Trophoblast cell (in vitro differentiated cells and primary cell): ENCODE results near the gene VSIG2.

Experiments
- DNase-seq, 2 donors: peaks; one replicate each; pipeline ENCODE4 v3.0.0-alpha.2; 2016
- H2AFZ ChIP-seq: 2 replicates; pipeline ENCODE4 v1.6.1; 2013; ENCODE audit warnings: low read length, moderate library complexity, mild to moderate bottlenecking; ENCODE audit not compliant: insufficient read depth, poor library complexity
- H2AK5ac ChIP-seq: 2 replicates; pipeline ENCODE4 v1.6.1; 2013; ENCODE audit warnings: mild to moderate bottlenecking, low read length
- H2BK120ac ChIP-seq: 2 replicates; pipeline ENCODE4 v1.6.1; 2013; ENCODE audit warnings: low read length, mild to moderate bottlenecking, moderate library complexity; ENCODE audit not compliant: insufficient read depth, poor library complexity
- H2BK12ac ChIP-seq: 2 replicates; pipeline ENCODE4 v1.6.1; 2013; ENCODE audit warnings: mild to moderate bottlenecking, low read length, moderate library complexity
- H2BK5ac ChIP-seq: 2 replicates; pipeline ENCODE4 v1.6.1; 2013; ENCODE audit warnings: low read length, low read depth, moderate library complexity, mild to moderate bottlenecking; ENCODE audit not compliant: poor library complexity
- H3K14ac ChIP-seq: 2 replicates; pipeline ENCODE4 v1.6.1; 2013; ENCODE audit warnings: mild to moderate bottlenecking, low read length
- H3K18ac ChIP-seq: 2 replicates; pipeline ENCODE4 v1.6.1; 2013; ENCODE audit warnings: mild to moderate bottlenecking, low read length
- H3K23ac ChIP-seq: 2 replicates; pipeline ENCODE4 v1.6.1; 2013; ENCODE audit warnings: low read length
- H3K27ac ChIP-seq: 2 replicates; pipeline ENCODE4 v1.5.1; 2013; ENCODE audit warnings: low read depth, mild to moderate bottlenecking, inconsistent platforms, low read length, moderate library complexity
- H3K27me3 ChIP-seq: 2 replicates; pipeline ENCODE4 v1.6.1; 2013; ENCODE audit warnings: inconsistent platforms, mild to moderate bottlenecking, low read length, moderate library complexity; ENCODE audit not compliant: insufficient read depth
- H3K36me3 ChIP-seq, 2 experiments: 1 replicate in 1 of 2; 2 replicates in 1 of 2; pipeline ENCODE4 v1.6.1; 2013; ENCODE audit warnings: low read length in 2 of 2, mild to moderate bottlenecking in 2 of 2, moderate library complexity in 1 of 2; ENCODE audit not compliant: insufficient read depth in 2 of 2, control insufficient read depth in 1 of 2
- H3K4ac ChIP-seq: 2 replicates; pipeline ENCODE4 v1.6.1; 2013; ENCODE audit warnings: low read depth, mild to moderate bottlenecking, low read length, moderate library complexity
- H3K4me1 ChIP-seq, 2 experiments: 1 replicate in 1 of 2; 2 replicates in 1 of 2; pipeline ENCODE4 v1.6.1; 2013; ENCODE audit warnings: low read length in 2 of 2, mild to moderate bottlenecking in 2 of 2, moderate library complexity in 1 of 2; ENCODE audit not compliant: insufficient read depth in 2 of 2, control insufficient read depth in 1 of 2
- H3K4me2 ChIP-seq: 2 replicates; pipeline ENCODE4 v1.6.1; 2013; ENCODE audit warnings: inconsistent platforms, mild to moderate bottlenecking, low read length, moderate library complexity
- H3K4me3 ChIP-seq: 2 replicates; pipeline ENCODE4 v1.5.1; 2013; ENCODE audit warnings: mild to moderate bottlenecking, low read depth, low read length, inconsistent platforms
- H3K79me1 ChIP-seq: one replicate; pipeline ENCODE4 v1.6.1; 2013; ENCODE audit warnings: low read length
- H3K79me2 ChIP-seq: 2 replicates; pipeline ENCODE4 v1.6.1; 2013; ENCODE audit warnings: low read length, mild to moderate bottlenecking; ENCODE audit not compliant: control insufficient read depth, insufficient read depth, poor library complexity
- H3K9ac ChIP-seq: 2 replicates; pipeline ENCODE4 v1.6.1; 2013; ENCODE audit warnings: mild to moderate bottlenecking, low read length
- H3K9me3 ChIP-seq: 2 replicates; pipeline ENCODE4 v1.6.1; 2013; ENCODE audit warnings: low read depth, mild to moderate bottlenecking, control low read depth, inconsistent platforms, low read length; ENCODE audit not compliant: insufficient read depth
- H4K12ac ChIP-seq: 2 replicates; pipeline ENCODE4 v1.6.1; 2013; ENCODE audit warnings: low read depth, mild to moderate bottlenecking, low read length, moderate library complexity
- H4K8ac ChIP-seq: 2 replicates; pipeline ENCODE4 v1.6.1; 2013; ENCODE audit warnings: low read depth, mild to moderate bottlenecking, low read length, moderate library complexity
- H4K91ac ChIP-seq: one replicate; pipeline ENCODE4 v1.6.1; 2013; ENCODE audit warnings: low read depth, mild to moderate bottlenecking, low read length, moderate library complexity
- WGBS: extraction: QIAGEN DNeasy Blood & Tissue Kit; methylation state at CpG from one replicate; pipeline ENCODE4 v1.1.7; 2013; ENCODE audit warnings: missing lambda C conversion rate; ENCODE audit not compliant: insufficient read length, insufficient coverage; ENCODE audit errors: extremely low coverage; 5-methylcytosine and 5-hydroxymethylcytosine counted together

Gene VSIG2

DNA sequence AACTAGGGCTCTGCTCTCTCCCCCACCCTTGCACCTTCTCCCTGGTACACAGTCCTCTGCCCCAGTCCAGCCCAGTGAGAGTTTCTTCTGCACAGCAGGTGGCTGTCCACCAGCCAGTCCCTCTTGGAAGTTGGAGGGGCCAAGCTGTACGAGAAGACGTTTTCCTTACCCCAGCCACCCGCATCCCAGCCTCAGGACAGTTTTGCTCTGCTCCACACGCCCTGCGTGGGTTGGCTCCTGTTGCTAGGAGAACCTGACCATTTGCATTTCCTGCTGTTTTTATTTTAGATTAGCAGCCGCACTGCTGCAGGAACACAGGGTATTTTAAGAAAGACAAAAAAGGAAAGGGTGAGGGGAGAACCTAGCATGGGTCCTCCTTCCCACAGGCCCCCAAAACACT lies 29.9 kb downstream of the VSIG2 start:
- Histone ChIP-seq H3K4me2 (no peak overlapping the region), H3K79me2 (no peaks in the 10 kb centered on the region), H3K23ac (no peak overlapping the region), H2AK5ac (no peak overlapping the region), H3K9ac (no peak overlapping the region), H2BK12ac (no peak overlapping the region), H3K4me1 (no peaks in the 10 kb centered on the region), H3K4ac (no peak overlapping the region), H3K79me1 (no peaks in the 10 kb centered on the region), H3K36me3 (no peaks in the 10 kb centered on the region), H2BK5ac (no peak overlapping the region), H3K18ac (no peak overlapping the region), H4K91ac (no peak overlapping the region), H4K12ac (no peak overlapping the region), H3K4me3 (no peak overlapping the region), H3K14ac (no peak overlapping the region), H2AFZ (no peak overlapping the region), H3K9me3 (no peaks in the 10 kb centered on the region), H3K27ac (no peak overlapping the region), H4K8ac (no peak overlapping the region), H2BK120ac (no peak overlapping the region), H3K27me3 (peaks cover 34% of the 10 kb centered on the region)
- DNase-seq, result no peak
- WGBS, result no CpG with 5 or more reads among the region's 6 CpGs

DNA sequence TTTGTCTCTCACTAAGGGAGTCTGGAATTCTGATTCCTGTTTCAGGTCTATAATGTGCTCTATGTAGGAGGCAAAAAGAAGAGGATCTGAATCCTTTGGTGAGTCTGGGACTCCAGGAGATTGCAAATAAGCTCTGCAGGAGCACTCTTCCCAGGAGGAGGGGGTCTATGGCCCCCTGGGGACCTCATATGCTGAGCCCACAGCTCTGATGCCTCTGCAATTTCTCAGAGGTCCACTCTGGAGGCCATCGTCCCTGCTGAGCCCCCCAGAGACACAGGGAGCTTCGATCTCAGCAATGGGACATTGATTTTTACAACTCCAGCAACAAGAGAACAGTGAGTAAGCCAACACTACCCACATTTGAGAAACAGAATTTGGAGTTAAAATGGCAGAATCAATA lies 32.5 kb downstream of the VSIG2 start:
- Histone ChIP-seq H3K79me1 (no peaks in the 10 kb centered on the region), H3K27me3 (peaks cover 34% of the 10 kb centered on the region), H3K9me3 (no peaks in the 10 kb centered on the region), H4K12ac (no peak overlapping the region), H2BK5ac (no peak overlapping the region), H4K91ac (no peak overlapping the region), H3K18ac (no peak overlapping the region), H3K79me2 (no peaks in the 10 kb centered on the region), H4K8ac (no peak overlapping the region), H3K27ac (no peak overlapping the region), H3K9ac (no peak overlapping the region), H2AK5ac (no peak overlapping the region), H3K23ac (no peak overlapping the region), H3K4me1 (no peaks in the 10 kb centered on the region), H3K36me3 (no peaks in the 10 kb centered on the region), H3K4ac (no peak overlapping the region), H2BK12ac (no peak overlapping the region), H3K14ac (no peak overlapping the region), H2AFZ (no peak overlapping the region), H3K4me2 (no peak overlapping the region), H2BK120ac (no peak overlapping the region), H3K4me3 (no peak overlapping the region)
- no peak for DNase-seq
- no CpG with 5 or more reads among the region's 2 CpGs for WGBS

DNA sequence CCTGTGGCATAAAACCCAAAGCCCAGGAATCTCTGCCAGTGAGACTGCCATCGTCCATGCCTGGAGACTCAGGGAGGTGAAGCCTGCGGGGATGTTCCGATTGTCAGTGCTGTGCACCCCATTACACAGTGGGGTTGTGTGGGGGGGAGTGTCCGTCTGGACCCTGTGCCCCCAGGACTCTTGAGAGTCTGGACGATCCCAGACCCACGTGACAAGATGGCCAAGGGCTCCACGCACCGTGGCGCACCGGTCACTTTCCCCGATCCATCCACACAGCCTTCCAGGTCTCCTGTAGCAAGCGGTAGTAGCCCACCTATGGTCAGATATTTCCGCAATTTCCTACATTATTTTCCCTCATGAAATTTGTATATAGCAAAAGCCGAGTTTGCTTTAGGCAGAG lies 33.3 kb downstream of the VSIG2 start:
- Histone ChIP-seq H3K4me3 (no peak overlapping the region), H3K79me1 (no peaks in the 10 kb centered on the region)
- WGBS, result no CpG with 5 or more reads among the region's 14 CpGs

DNA sequence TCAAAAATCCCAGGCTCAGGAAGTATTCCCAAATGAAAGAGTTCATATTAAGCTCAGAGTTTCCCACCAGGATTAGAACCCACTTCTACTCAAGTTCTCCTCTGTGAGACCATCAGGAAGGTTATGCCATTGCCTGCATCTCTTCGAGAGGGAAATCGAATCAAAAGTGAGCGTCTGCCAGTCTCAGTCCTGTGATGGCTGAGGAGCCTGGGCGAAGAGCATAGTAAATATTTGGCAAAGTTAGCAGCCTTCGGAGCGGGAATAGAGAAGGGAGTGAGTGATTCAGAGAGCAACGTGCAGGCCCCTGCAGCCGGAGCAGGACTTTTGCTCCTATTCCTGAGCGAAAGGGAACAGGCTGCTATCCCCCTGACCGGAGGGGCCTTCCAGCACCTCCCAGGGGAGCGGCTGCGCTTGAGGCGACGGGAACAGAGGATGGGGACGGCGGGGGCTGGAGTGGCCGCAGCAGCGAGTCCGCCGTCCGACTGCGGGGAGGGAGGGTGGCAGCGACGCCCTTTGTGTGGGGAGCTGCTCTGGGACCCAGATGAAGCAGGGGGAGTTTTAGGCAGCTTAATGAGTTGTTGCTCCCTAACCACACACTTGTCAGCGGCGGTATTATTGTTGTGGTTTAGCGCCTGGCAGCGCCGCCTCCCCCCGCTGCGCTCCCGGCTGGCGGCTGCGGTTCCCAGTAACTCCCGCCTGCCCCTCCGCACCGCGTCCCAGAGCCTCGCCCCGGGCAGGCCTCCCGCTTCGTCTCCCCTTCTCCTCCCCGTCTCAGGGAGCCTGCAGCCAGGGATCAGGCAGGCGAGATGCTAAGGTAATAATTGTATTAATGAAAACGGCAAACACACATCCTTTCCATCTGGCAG lies 34.0 kb downstream of the VSIG2 start:
- Histone ChIP-seq H4K91ac (no peak overlapping the region), H3K79me2 (no peaks in the 10 kb centered on the region), H3K14ac (no peak overlapping the region), H3K4me2 (peak overlapping the region; percentile 45), H3K4ac (no peak overlapping the region), H3K4me3 (no peak overlapping the region), H3K23ac (no peak overlapping the region), H4K8ac (no peak overlapping the region), H3K79me1 (no peaks in the 10 kb centered on the region), H2AK5ac (no peak overlapping the region), H3K9ac (no peak overlapping the region), H2BK12ac (no peak overlapping the region), H3K4me1 (no peaks in the 10 kb centered on the region), H3K9me3 (no peaks in the 10 kb centered on the region), H3K18ac (no peak overlapping the region), H2BK120ac (no peak overlapping the region), H3K36me3 (no peaks in the 10 kb centered on the region), H2BK5ac (no peak overlapping the region), H4K12ac (no peak overlapping the region), H2AFZ (no peak overlapping the region), H3K27ac (no peak overlapping the region), H3K27me3 (peaks cover 32% of the 10 kb centered on the region)
- no CpG with 5 or more reads among the region's 45 CpGs for WGBS
- no peak for DNase-seq

More for the DNA sequence above, 33.3 kb downstream of the VSIG2 start:
- H3K9me3 ChIP-seq, result no peaks in the 10 kb centered on the region
- H4K8ac ChIP-seq, result no peak overlapping the region
- no peak overlapping the region for H3K4me2 ChIP-seq
- no peak overlapping the region for H3K27ac ChIP-seq
- no peak overlapping the region for H2BK120ac ChIP-seq
- H3K4me1 ChIP-seq, result no peaks in the 10 kb centered on the region
- no peak overlapping the region for H2BK5ac ChIP-seq
- no peak overlapping the region for H2AFZ ChIP-seq
- no peak overlapping the region for H4K12ac ChIP-seq
- H3K36me3 ChIP-seq, result no peaks in the 10 kb centered on the region
- H2AK5ac ChIP-seq, result no peak overlapping the region
- no peak overlapping the region for H3K23ac ChIP-seq
- H3K79me2 ChIP-seq, result no peaks in the 10 kb centered on the region
- H3K4ac ChIP-seq, result no peak overlapping the region
- no peak for DNase-seq
- H4K91ac ChIP-seq, result no peak overlapping the region
- H3K14ac ChIP-seq, result no peak overlapping the region
- no peak overlapping the region for H3K9ac ChIP-seq
- no peak overlapping the region for H2BK12ac ChIP-seq
- no peak overlapping the region for H3K18ac ChIP-seq
- peaks cover 32% of the 10 kb centered on the region for H3K27me3 ChIP-seq
